B cell (primary cell): ENCODE measurements around the gene EME1. TPM values are rescaled to one million over a fixed set of nuclear protein-coding genes. Genes with fewer than 3 reads are reported as not detected.

Experiments
- ATAC-seq: fragments of 200-7000 bp; cut with Tn5 transposase; one replicate; pipeline ENCODE4 v1.10.0; 2021; ENCODE audit warnings: low read depth, mild to moderate bottlenecking, moderate number of reproducible peaks, moderate library complexity
- CTCF ChIA-PET: fragments of 350-600 bp; sonication (Branson Sonifier 250); formaldehyde crosslinking; loops from one replicate; lab custom pipeline; 2021; ENCODE audit warnings: antibody characterized with exemption, inconsistent platforms; lab: Charles Lee
- POLR2A ChIA-PET: fragments of 350-600 bp; sonication (Branson Sonifier 250); formaldehyde crosslinking; loops from one replicate; lab custom pipeline; 2021; ENCODE audit warnings: antibody characterized with exemption; lab: Charles Lee
- DNase-seq: peaks from one replicate; pipeline ENCODE4 v3.0.0; 2013
- H2AFZ ChIP-seq: 2 replicates; pipeline ENCODE4 v1.6.1; 2012; ENCODE audit warnings: mild to moderate bottlenecking, low read depth, low read length; ENCODE audit not compliant: insufficient read depth, poor library complexity, severe bottlenecking
- H3K27ac ChIP-seq, 2 donors: 1 replicate in 1 of 2; 2 replicates in 1 of 2; pipeline ENCODE4 v1.5.1; 2012 to 2013; ENCODE audit warnings: low read length in 2 of 2, mild to moderate bottlenecking in 2 of 2, moderate library complexity in 1 of 2
- H3K27me3 ChIP-seq, 4 experiments: fragments of 200-600 bp in 1 of 4; sonication (generic) in 1 of 4; replicated peaks in 1 of 4; 1 replicate in 2 of 4; 2 replicates in 2 of 4; pipeline versions ENCODE4 v1.6.1 to v1.7.0; 2013 to 2016; ENCODE audit warnings: low read length in 3 of 4, mild to moderate bottlenecking in 2 of 4, mixed read lengths in 1 of 4, moderate library complexity in 1 of 4; ENCODE audit not compliant: insufficient read depth in 4 of 4, control insufficient read depth in 3 of 4; ENCODE audit errors: control extremely low read depth in 1 of 4
- H3K36me3 ChIP-seq, 2 experiments: replicated peaks in 1 of 2; 1 replicate in 1 of 2; 2 replicates in 1 of 2; pipeline versions ENCODE4 v1.6.1 to v1.7.1; 2013; ENCODE audit warnings: low read length in 1 of 2; ENCODE audit not compliant: insufficient read depth in 2 of 2, control insufficient read depth in 1 of 2; ENCODE audit errors: control extremely low read depth in 1 of 2, extremely low read depth in 1 of 2
- H3K4me1 ChIP-seq, 2 donors: fragments of 200-600 bp in 1 of 2; sonication (generic) in 1 of 2; 1 replicate in 1 of 2; 2 replicates in 1 of 2; pipeline versions ENCODE4 v1.5.1 to v1.6.1; 2013 to 2017; ENCODE audit warnings: low read length in 2 of 2; ENCODE audit not compliant: control insufficient read depth in 2 of 2, insufficient read depth in 2 of 2
- H3K4me2 ChIP-seq: replicated peaks from 2 replicates; pipeline ENCODE3; 2012; ENCODE audit warnings: mild to moderate bottlenecking, low read depth, low read length; ENCODE audit not compliant: poor library complexity, severe bottlenecking
- H3K4me3 ChIP-seq, 5 experiments: fragments of 200-600 bp in 1 of 5; sonication (generic) in 1 of 5; 1 replicate in 3 of 5; 2 replicates in 2 of 5; pipeline versions ENCODE4 v1.5.1 to v1.7.0; 2011 to 2016; ENCODE audit warnings: low read length in 4 of 5, mild to moderate bottlenecking in 4 of 5, low read depth in 2 of 5, control low read depth in 1 of 5, moderate library complexity in 1 of 5; ENCODE audit not compliant: insufficient read depth in 1 of 5; ENCODE audit errors: control extremely low read depth in 1 of 5, extremely low read depth in 1 of 5
- H3K79me2 ChIP-seq: fragments of 200-600 bp; sonication (generic); one replicate; pipeline ENCODE4 v1.6.0; 2016; ENCODE audit warnings: low read length; ENCODE audit not compliant: control insufficient read depth, insufficient read depth
- H3K9ac ChIP-seq: fragments of 200-600 bp; sonication (generic); 2 replicates; pipeline ENCODE4 v1.6.1; 2017; ENCODE audit warnings: mild to moderate bottlenecking, low read length, moderate library complexity
- H3K9me3 ChIP-seq, 3 donors: one replicate each; pipeline versions ENCODE4 v1.6.1 to v1.7.1; 2013; ENCODE audit warnings: low read length in 2 of 3; ENCODE audit not compliant: control insufficient read depth in 2 of 3, insufficient read depth in 1 of 3; ENCODE audit errors: control extremely low read depth in 1 of 3
- H4K20me1 ChIP-seq: 2 replicates; pipeline ENCODE4 v1.6.0; 2012; ENCODE audit warnings: mild to moderate bottlenecking, low read length; ENCODE audit not compliant: insufficient read depth, control insufficient read depth, poor library complexity, severe bottlenecking
- H3K27ac Mint-ChIP-seq: one replicate; pipeline ENCODE4 v1.8.0; 2021; ENCODE audit warnings: mixed read lengths
- H3K27me3 Mint-ChIP-seq: one replicate; pipeline ENCODE4 v1.8.0; 2021; ENCODE audit warnings: mixed read lengths
- H3K4me1 Mint-ChIP-seq: one replicate; pipeline ENCODE4 v1.8.0; 2021; ENCODE audit warnings: mixed read lengths
- H3K4me3 Mint-ChIP-seq: one replicate; pipeline ENCODE4 v1.8.0; 2021; ENCODE audit warnings: mixed read lengths
- H3K9me3 Mint-ChIP-seq: one replicate; pipeline ENCODE4 v1.8.0; 2022; ENCODE audit warnings: mixed read lengths; ENCODE audit not compliant: insufficient read depth
- CTCF ChIP-seq: fragments of 200-600 bp; IDR thresholded peaks from one replicate; pipeline ENCODE4 v1.8.0; 2022; ENCODE audit warnings: antibody characterized with exemption, mild to moderate bottlenecking
- EZH2 ChIP-seq: IDR thresholded peaks from 2 replicates; pipeline ENCODE4 v1.6.1; 2012; ENCODE audit warnings: borderline replicate concordance, low read depth, mild to moderate bottlenecking, moderate library complexity, low read length; ENCODE audit not compliant: insufficient read depth, poor library complexity, severe bottlenecking
- WGBS: methylation state at CpG from one replicate; pipeline ENCODE4 v1.1.5; 2013; ENCODE audit warnings: missing lambda C conversion rate; ENCODE audit not compliant: insufficient coverage; 5-methylcytosine and 5-hydroxymethylcytosine counted together
- intact Hi-C: fragments of 100-400 bp; cut with micrococcal nuclease; formaldehyde crosslinking; loops from one replicate; pipeline ENCODE4 v1.10.0; 2022
- polyA plus RNA-seq: library from polyadenylated mRNA; depleted of rRNA; stranded (reverse); fragments of >200 nt; gene quantifications from 2 replicates; pipeline ENCODE4 v1.2.3, GENCODE V29; 2012
- total RNA-seq, 2 donors: library from RNA; stranded (reverse); fragments of 120-200 nt in 1 of 2; gene quantifications; 1 replicate in 1 of 2; 2 replicates in 1 of 2; pipeline versions ENCODE4 v1.2.3 to v1.2.4, GENCODE V29; 2013 to 2022

EME1 gene
- total and polyA plus RNA-seq, 2 donors (not counting 1 experiment from before 2014, with no cell fraction given): 1.6 to 2.3 TPM

- no peak overlapping the region for H3K27ac Mint-ChIP-seq
- H3K4me3 ChIP-seq: no peak overlapping the region
- no peaks in the 10 kb centered on the region for H3K27me3 ChIP-seq
- no peak overlapping the region for H3K4me2 ChIP-seq
- peaks cover 8% of the 10 kb centered on the region for H3K4me1 Mint-ChIP-seq
- H3K9me3 Mint-ChIP-seq: no peaks in the 10 kb centered on the region
- no peak for TF ChIP-seq CTCF
- no peak for TF ChIP-seq EZH2
- H3K4me3 Mint-ChIP-seq: no peak overlapping the region
- no peak for DNase-seq
- H4K20me1 ChIP-seq: peaks cover 18% of the 10 kb centered on the region
- H3K4me1 ChIP-seq: peaks cover 5 to 8% of the 10 kb centered on the region in 2 donors
- no peaks in the 10 kb centered on the region for H3K9me3 ChIP-seq
- ChIA-PET POLR2A (interaction anchor here (0.6 kb wide), 1 partner anchor 12 kb away, joined by 3 read pairs; no protein-coding TSS in a partner anchor), CTCF (interaction anchor here (0.6 to 5.0 kb wide), 7 partner anchors 9 to 866 kb away, joined by 4 to 43 read pairs (median 18); partner anchors contain the start of genes LRRC59, RSAD1 and XYLT2)
- H3K79me2 ChIP-seq: peaks cover 4% of the 10 kb centered on the region
- no peak overlapping the region for H3K9ac ChIP-seq
- 95% methylated on average over 13 of the region's 14 CpGs for WGBS
- H3K27ac ChIP-seq: no peak overlapping the region
- H2AFZ ChIP-seq: no peak overlapping the region
- H3K36me3 ChIP-seq: peaks cover 0 to 40% of the 10 kb centered on the region in 2 experiments
- H3K27me3 Mint-ChIP-seq: no peaks in the 10 kb centered on the region
- intact Hi-C loops: no loop called here
- ATAC-seq: no peak
Measured at GRCh38 chr17:50359998-50360461, 13.0 kb upstream of the EME1 start.

- intact Hi-C loops: no loop called here
- H3K27ac Mint-ChIP-seq: no peak overlapping the region
- peaks cover 0 to 42% of the 10 kb centered on the region in 2 experiments for H3K36me3 ChIP-seq
Measured at GRCh38 chr17:50360486-50361115, 12.4 kb upstream of the EME1 start.

More at GRCh38 chr17:50360486-50361115, 12.4 kb upstream of the EME1 start:
- Histone ChIP-seq H3K9me3 (no peaks in the 10 kb centered on the region), H2AFZ (no peak overlapping the region), H3K4me2 (no peak overlapping the region), H3K4me1 (peaks cover 5 to 8% of the 10 kb centered on the region in 2 donors), H3K4me3 (no peak overlapping the region), H3K79me2 (peaks cover 4% of the 10 kb centered on the region), H3K27ac (no peak overlapping the region), H3K9ac (no peak overlapping the region), H3K27me3 (no peaks in the 10 kb centered on the region), H4K20me1 (peaks cover 22% of the 10 kb centered on the region)
- H3K4me3 Mint-ChIP-seq: no peak overlapping the region
- POLR2A ChIA-PET: interaction anchor here (0.6 to 1.0 kb wide), 2 partner anchors 12 to 15 kb away, joined by 3 read pairs; partner anchors contain the start of gene XYLT2
- CTCF ChIA-PET: interaction anchor here (0.6 to 5.0 kb wide), 13 partner anchors 8 to 866 kb away, joined by 3 to 43 read pairs (median 6); partner anchors contain the start of genes EME1, LRRC59, MRPL27 and RSAD1
- 85% methylated on average over 7 of the region's 11 CpGs for WGBS
- no peak for ATAC-seq
- no peaks in the 10 kb centered on the region for H3K27me3 Mint-ChIP-seq
- peaks cover 8% of the 10 kb centered on the region for H3K4me1 Mint-ChIP-seq
- TF ChIP-seq CTCF (no peak), EZH2 (no peak)
- H3K9me3 Mint-ChIP-seq: no peaks in the 10 kb centered on the region
- no peak for DNase-seq
